VCaP (cell line): ENCODE data around the gene CAPN9.
"Not testable (repeated sequence)": the region's sequence is repeated elsewhere in the genome, so short reads cannot be mapped to it uniquely, and the experiment has no call there.

Source experiments
- H3K27ac ChIP-seq: fragments of 450-650 bp; 2 replicates; pipeline ENCODE4 v1.5.1; 2017
- CTCF ChIP-seq: fragments of 450-650 bp; conservative IDR thresholded peaks from 2 replicates; pipeline ENCODE4 v1.5.1; 2017; ENCODE audit warnings: mild to moderate bottlenecking, moderate library complexity

CAPN9 gene

GRCh38 chr1:230747127-230747730 is at the start of gene CAPN9:
CAPN9 (plus strand) TSS chr1:230747388; CDS start chr1:230747497, 109 bp downstream.
- no peak within 1 kb of the TSS for H3K27ac ChIP-seq
- no peak for TF ChIP-seq CTCF

- TF ChIP-seq CTCF, result no peak
These were observed 49.1 kb upstream of the CAPN9 start for GRCh38 chr1:230698130-230698529.

GRCh38 chr1:230698964-230699363 is 48.2 kb upstream of the CAPN9 start:
- not testable (repeated sequence) for H3K27ac ChIP-seq

More at GRCh38 chr1:230698130-230698529, 49.1 kb upstream of the CAPN9 start:
- no peak overlapping the region for H3K27ac ChIP-seq

- no peak for TF ChIP-seq CTCF
- no peak overlapping the region for H3K27ac ChIP-seq
These were observed 47.5 kb upstream of the CAPN9 start for GRCh38 chr1:230699716-230700115.

- TF ChIP-seq CTCF, result no peak
- H3K27ac ChIP-seq, result no peak overlapping the region
These were observed 47.1 kb upstream of the CAPN9 start for GRCh38 chr1:230700132-230700531.

- H3K27ac ChIP-seq, result no peak overlapping the region
- TF ChIP-seq CTCF, result no peak
These were observed 45.8 kb upstream of the CAPN9 start for GRCh38 chr1:230701434-230701833.

GRCh38 chr1:230701895-230702768 is 45.1 kb upstream of the CAPN9 start:
- no peak overlapping the region for H3K27ac ChIP-seq
- TF ChIP-seq CTCF, result no peak
